ENCODE data around the gene PIK3IP1. TPM values are rescaled to one million over a fixed set of nuclear protein-coding genes. Genes with fewer than 3 reads are reported as not detected.

The PIK3IP1 gene
- total RNA-seq, 1 donor from 2014 or later: 5.0 TPM

GRCh38 chr22:31282748-31283468 lies 9.4 kb downstream of the PIK3IP1 start:
- H3K36me3 Mint-ChIP-seq (ENCODE audit: low read depth): peaks cover 9% of the 10 kb centered on the region
- H3K27ac Mint-ChIP-seq (ENCODE audit: unreplicated experiment): no peak overlapping the region
- DNase-seq (ENCODE audit: low spot score): no peak
- no peaks in the 10 kb centered on the region for H3K9me3 Mint-ChIP-seq (ENCODE audit: low read depth)
- TF ChIP-seq, protein P1, sequence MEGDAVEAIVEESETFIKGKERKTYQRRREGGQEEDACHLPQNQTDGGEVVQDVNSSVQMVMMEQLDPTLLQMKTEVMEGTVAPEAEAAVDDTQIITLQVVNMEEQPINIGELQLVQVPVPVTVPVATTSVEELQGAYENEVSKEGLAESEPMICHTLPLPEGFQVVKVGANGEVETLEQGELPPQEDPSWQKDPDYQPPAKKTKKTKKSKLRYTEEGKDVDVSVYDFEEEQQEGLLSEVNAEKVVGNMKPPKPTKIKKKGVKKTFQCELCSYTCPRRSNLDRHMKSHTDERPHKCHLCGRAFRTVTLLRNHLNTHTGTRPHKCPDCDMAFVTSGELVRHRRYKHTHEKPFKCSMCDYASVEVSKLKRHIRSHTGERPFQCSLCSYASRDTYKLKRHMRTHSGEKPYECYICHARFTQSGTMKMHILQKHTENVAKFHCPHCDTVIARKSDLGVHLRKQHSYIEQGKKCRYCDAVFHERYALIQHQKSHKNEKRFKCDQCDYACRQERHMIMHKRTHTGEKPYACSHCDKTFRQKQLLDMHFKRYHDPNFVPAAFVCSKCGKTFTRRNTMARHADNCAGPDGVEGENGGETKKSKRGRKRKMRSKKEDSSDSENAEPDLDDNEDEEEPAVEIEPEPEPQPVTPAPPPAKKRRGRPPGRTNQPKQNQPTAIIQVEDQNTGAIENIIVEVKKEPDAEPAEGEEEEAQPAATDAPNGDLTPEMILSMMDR (IDR thresholded peaks at IDR 0.05): no peak
- H3K27me3 Mint-ChIP-seq (ENCODE audit: low read depth): no peaks in the 10 kb centered on the region
- H3K4me3 Mint-ChIP-seq (ENCODE audit: unreplicated experiment): no peak overlapping the region
- no peaks in the 10 kb centered on the region for H3K4me1 Mint-ChIP-seq (ENCODE audit: low read depth)

DNA sequence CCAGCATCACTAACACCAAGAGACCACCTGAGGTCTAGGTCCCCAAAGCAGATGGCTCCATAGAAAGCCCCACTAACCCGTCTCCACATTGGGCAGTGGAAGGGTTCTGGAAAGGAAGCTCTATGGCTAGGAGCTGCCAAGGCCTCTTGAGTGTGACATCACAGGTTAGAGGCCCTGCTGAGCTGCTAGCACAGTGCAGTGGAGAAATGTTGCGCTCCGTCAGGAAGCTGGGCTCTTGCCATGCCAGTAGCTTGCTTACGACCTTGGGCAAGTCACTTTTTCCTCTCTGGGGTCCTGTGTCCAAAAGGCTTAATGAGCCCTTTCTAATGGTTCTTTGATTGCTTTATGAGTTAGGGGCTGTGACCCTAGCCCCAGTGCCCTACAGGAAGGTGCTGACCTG lies 10.6 kb downstream of the PIK3IP1 start:
- H3K27me3 Mint-ChIP-seq (ENCODE audit: low read depth): no peaks in the 10 kb centered on the region
- H3K27ac Mint-ChIP-seq (ENCODE audit: unreplicated experiment): no peak overlapping the region
- H3K4me1 Mint-ChIP-seq (ENCODE audit: low read depth): no peaks in the 10 kb centered on the region
- no peak overlapping the region for H3K4me3 Mint-ChIP-seq (ENCODE audit: unreplicated experiment)
- TF ChIP-seq, protein P1 (IDR thresholded peaks at IDR 0.05): no peak
- DNase-seq (ENCODE audit: low spot score): no peak
- H3K36me3 Mint-ChIP-seq (ENCODE audit: low read depth): peaks cover 13% of the 10 kb centered on the region
- H3K9me3 Mint-ChIP-seq (ENCODE audit: low read depth): no peaks in the 10 kb centered on the region

DNA sequence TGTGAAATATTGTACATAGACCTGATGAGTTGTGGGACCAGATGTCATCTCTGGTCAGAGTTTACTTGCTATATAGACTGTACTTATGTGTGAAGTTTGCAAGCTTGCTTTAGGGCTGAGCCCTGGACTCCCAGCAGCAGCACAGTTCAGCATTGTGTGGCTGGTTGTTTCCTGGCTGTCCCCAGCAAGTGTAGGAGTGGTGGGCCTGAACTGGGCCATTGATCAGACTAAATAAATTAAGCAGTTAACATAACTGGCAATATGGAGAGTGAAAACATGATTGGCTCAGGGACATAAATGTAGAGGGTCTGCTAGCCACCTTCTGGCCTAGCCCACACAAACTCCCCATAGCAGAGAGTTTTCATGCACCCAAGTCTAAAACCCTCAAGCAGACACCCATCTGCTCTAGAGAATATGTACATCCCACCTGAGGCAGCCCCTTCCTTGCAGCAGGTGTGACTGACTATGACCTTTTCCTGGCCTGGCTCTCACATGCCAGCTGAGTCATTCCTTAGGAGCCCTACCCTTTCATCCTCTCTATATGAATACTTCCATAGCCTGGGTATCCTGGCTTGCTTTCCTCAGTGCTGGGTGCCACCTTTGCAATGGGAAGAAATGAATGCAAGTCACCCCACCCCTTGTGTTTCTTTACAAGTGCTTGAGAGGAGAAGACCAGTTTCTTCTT lies 12.3 kb downstream of the PIK3IP1 start:
- no peaks in the 10 kb centered on the region for H3K4me1 Mint-ChIP-seq (ENCODE audit: low read depth)
- H3K9me3 Mint-ChIP-seq (ENCODE audit: low read depth): no peaks in the 10 kb centered on the region
- no peak for DNase-seq (ENCODE audit: low spot score)
- no peak overlapping the region for H3K27ac Mint-ChIP-seq (ENCODE audit: unreplicated experiment)
- H3K4me3 Mint-ChIP-seq (ENCODE audit: unreplicated experiment): no peak overlapping the region
- no peaks in the 10 kb centered on the region for H3K27me3 Mint-ChIP-seq (ENCODE audit: low read depth)
- TF ChIP-seq, protein P1 (IDR thresholded peaks at IDR 0.05): no peak
- H3K36me3 Mint-ChIP-seq (ENCODE audit: low read depth): peaks cover 19% of the 10 kb centered on the region

GRCh38 chr22:31279327-31279669 lies 13.0 kb downstream of the PIK3IP1 start:
- Mint-ChIP-seq H3K4me3 (ENCODE audit: unreplicated experiment) (no peak overlapping the region), H3K27me3 (ENCODE audit: low read depth) (no peaks in the 10 kb centered on the region), H3K27ac (ENCODE audit: unreplicated experiment) (no peak overlapping the region), H3K36me3 (ENCODE audit: low read depth) (peaks cover 23% of the 10 kb centered on the region), H3K9me3 (ENCODE audit: low read depth) (no peaks in the 10 kb centered on the region), H3K4me1 (ENCODE audit: low read depth) (no peaks in the 10 kb centered on the region)
- no peak for DNase-seq (ENCODE audit: low spot score)
- TF ChIP-seq, protein P1 (IDR thresholded peaks at IDR 0.05): no peak

DNA sequence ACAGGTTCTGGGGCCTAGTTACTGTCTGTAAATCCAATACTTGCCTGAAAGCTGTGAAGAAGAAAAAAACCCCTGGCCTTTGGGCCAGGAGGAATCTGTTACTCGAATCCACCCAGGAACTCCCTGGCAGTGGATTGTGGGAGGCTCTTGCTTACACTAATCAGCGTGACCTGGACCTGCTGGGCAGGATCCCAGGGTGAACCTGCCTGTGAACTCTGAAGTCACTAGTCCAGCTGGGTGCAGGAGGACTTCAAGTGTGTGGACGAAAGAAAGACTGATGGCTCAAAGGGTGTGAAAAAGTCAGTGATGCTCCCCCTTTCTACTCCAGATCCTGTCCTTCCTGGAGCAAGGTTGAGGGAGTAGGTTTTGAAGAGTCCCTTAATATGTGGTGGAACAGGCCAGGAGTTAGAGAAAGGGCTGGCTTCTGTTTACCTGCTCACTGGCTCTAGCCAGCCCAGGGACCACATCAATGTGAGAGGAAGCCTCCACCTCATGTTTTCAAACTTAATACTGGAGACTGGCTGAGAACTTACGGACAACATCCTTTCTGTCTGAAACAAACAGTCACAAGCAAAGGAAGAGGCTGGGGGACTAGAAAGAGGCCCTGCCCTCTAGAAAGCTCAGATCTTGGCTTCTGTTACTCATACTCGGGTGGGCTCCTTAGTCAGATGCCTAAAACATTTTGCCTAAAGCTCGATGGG lies 13.5 kb downstream of the PIK3IP1 start:
- no peaks in the 10 kb centered on the region for H3K4me1 Mint-ChIP-seq (ENCODE audit: low read depth)
- H3K4me3 Mint-ChIP-seq (ENCODE audit: unreplicated experiment): no peak overlapping the region
- no peak for DNase-seq (ENCODE audit: low spot score)
- H3K36me3 Mint-ChIP-seq (ENCODE audit: low read depth): peaks cover 26% of the 10 kb centered on the region
- TF ChIP-seq, protein P1 (IDR thresholded peaks at IDR 0.05): no peak
- no peaks in the 10 kb centered on the region for H3K27me3 Mint-ChIP-seq (ENCODE audit: low read depth)
- no peak overlapping the region for H3K27ac Mint-ChIP-seq (ENCODE audit: unreplicated experiment)
- H3K9me3 Mint-ChIP-seq (ENCODE audit: low read depth): no peaks in the 10 kb centered on the region

All from chondrocyte (in vitro differentiated cells).